Activated B cell treated with CpG ODN at 0.5 μM for 24 hours (primary cell): Measurements from ENCODE around the gene SAMD3. TPM values are rescaled to one million over a fixed set of nuclear protein-coding genes. Genes with fewer than 3 reads are reported as not detected.
"Not testable (repeated sequence)": the region's sequence is repeated elsewhere in the genome, so short reads cannot be mapped to it uniquely, and the experiment has no call there.

Source experiments
- ATAC-seq: fragments of 200-7000 bp; cut with Tn5 transposase; one replicate; pipeline ENCODE4 v1.10.0; 2021; ENCODE audit warnings: low read depth, mild to moderate bottlenecking, moderate library complexity
- CTCF ChIA-PET: fragments of 350-600 bp; sonication (Branson Sonifier 250); formaldehyde crosslinking; loops from one replicate; lab custom pipeline; 2021; ENCODE audit warnings: antibody characterized with exemption; lab: Charles Lee
- POLR2A ChIA-PET: fragments of 350-600 bp; sonication (Branson Sonifier 250); formaldehyde crosslinking; loops from one replicate; lab custom pipeline; 2021; ENCODE audit warnings: antibody characterized with exemption; lab: Charles Lee
- DNase-seq: peaks from one replicate; pipeline ENCODE4 v3.0.0; 2022
- H3K27ac Mint-ChIP-seq: one replicate; pipeline ENCODE4 v1.8.0; 2020; ENCODE audit warnings: mixed read lengths
- H3K27me3 Mint-ChIP-seq: one replicate; pipeline ENCODE4 v1.8.0; 2021; ENCODE audit warnings: mixed read lengths
- H3K36me3 Mint-ChIP-seq: one replicate; pipeline ENCODE4 v1.8.0; 2021; ENCODE audit warnings: low read depth, mixed read lengths
- H3K4me1 Mint-ChIP-seq: one replicate; pipeline ENCODE4 v1.8.0; 2021; ENCODE audit warnings: mixed read lengths
- H3K4me3 Mint-ChIP-seq: one replicate; pipeline ENCODE4 v1.8.0; 2020; ENCODE audit warnings: mild to moderate bottlenecking, mixed read lengths
- H3K9me3 Mint-ChIP-seq: one replicate; pipeline ENCODE4 v1.8.0; 2020; ENCODE audit warnings: mixed read lengths
- intact Hi-C: fragments of 100-400 bp; cut with micrococcal nuclease; formaldehyde crosslinking; loops from one replicate; pipeline ENCODE4 v1.15.1; 2024
- total RNA-seq: library from RNA; stranded (reverse); gene quantifications from 2 replicates; pipeline ENCODE4 v1.2.3, GENCODE V29; 2022
- TF ChIP-seq, protein P1 (sequence below): fragments of 200-600 bp; IDR thresholded peaks from one replicate; pipeline ENCODE4 v1.8.0; 2022; ENCODE audit warnings: antibody characterized with exemption, mild to moderate bottlenecking

The SAMD3 gene
- total RNA-seq, 1 donor from 2014 or later = not detected

DNA sequence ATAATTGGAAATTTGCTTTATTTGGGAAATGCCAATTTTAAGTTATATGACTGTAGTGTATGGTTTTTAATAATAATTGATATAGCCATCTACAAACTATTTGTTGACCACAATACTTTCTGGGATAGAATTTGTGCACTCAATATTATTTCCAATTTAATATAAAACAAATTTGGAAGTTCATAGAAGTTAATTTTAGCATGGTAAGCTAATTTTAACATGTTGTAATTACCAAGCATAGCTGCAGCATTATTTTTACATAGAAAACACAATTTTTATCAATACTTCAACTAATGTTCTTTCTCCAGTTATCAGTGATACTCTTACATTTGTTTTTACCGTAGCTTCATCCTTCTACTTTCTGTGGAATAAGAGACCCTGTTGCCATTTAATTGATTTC lies 103.5 kb downstream of the SAMD3 start:
- POLR2A ChIA-PET = interaction anchor here (1.6 kb wide), 1 partner anchor 12 kb away, joined by 4 read pairs; no protein-coding TSS in a partner anchor
- Mint-ChIP-seq H3K27me3 (no peaks in the 10 kb centered on the region), H3K36me3 (peaks cover 37% of the 10 kb centered on the region), H3K27ac (no peak overlapping the region), H3K9me3 (peaks cover 2% of the 10 kb centered on the region), H3K4me1 (peaks cover 56% of the 10 kb centered on the region), H3K4me3 (no peak overlapping the region)
- TF ChIP-seq, protein P1, sequence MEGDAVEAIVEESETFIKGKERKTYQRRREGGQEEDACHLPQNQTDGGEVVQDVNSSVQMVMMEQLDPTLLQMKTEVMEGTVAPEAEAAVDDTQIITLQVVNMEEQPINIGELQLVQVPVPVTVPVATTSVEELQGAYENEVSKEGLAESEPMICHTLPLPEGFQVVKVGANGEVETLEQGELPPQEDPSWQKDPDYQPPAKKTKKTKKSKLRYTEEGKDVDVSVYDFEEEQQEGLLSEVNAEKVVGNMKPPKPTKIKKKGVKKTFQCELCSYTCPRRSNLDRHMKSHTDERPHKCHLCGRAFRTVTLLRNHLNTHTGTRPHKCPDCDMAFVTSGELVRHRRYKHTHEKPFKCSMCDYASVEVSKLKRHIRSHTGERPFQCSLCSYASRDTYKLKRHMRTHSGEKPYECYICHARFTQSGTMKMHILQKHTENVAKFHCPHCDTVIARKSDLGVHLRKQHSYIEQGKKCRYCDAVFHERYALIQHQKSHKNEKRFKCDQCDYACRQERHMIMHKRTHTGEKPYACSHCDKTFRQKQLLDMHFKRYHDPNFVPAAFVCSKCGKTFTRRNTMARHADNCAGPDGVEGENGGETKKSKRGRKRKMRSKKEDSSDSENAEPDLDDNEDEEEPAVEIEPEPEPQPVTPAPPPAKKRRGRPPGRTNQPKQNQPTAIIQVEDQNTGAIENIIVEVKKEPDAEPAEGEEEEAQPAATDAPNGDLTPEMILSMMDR = no peak
- DNase-seq (no peak), ATAC-seq (no peak)
- intact Hi-C loops = loop anchor here (5.0 to 10.0 kb wide), 3 partner anchors 434 to 946 kb away; partner anchors contain the start of gene EPB41L2
- CTCF ChIA-PET = no interaction called here

DNA sequence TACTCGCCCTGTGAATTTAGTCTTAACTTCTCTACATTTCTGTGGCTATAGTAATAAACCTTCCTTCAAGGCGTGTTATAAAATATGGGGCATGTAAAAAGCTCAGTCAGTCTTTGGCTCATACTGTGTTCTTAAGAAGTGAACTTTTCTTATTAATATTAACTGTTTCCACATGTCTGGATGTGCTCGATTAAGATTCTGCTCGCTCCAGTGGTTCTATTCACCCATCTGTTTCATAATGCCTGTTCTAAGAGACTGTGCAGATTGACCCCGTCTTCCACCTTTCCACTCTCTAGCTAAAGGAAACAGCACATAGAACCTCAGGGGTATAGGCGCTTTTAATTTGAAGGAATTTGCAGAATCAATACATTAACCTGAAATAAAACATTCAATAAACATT lies 104.5 kb downstream of the SAMD3 start:
- ATAC-seq (peak; percentile 26), DNase-seq (no peak)
- peaks cover 38% of the 10 kb centered on the region for H3K36me3 Mint-ChIP-seq
- peaks cover 65% of the 10 kb centered on the region for H3K4me1 Mint-ChIP-seq
- H3K9me3 Mint-ChIP-seq = peaks cover 2% of the 10 kb centered on the region
- ChIA-PET CTCF (no interaction called here), POLR2A (interaction anchor here (1.6 kb wide), 1 partner anchor 11 kb away, joined by 4 read pairs; no protein-coding TSS in a partner anchor)
- intact Hi-C loops = loop anchor here (5.0 to 10.0 kb wide), 3 partner anchors 433 to 947 kb away; partner anchors contain the start of gene EPB41L2
- peak overlapping the region; percentile 22 for H3K4me3 Mint-ChIP-seq
- H3K27me3 Mint-ChIP-seq = no peaks in the 10 kb centered on the region
- TF ChIP-seq, protein P1 = no peak
- peak overlapping the region; percentile 67 for H3K27ac Mint-ChIP-seq

DNA sequence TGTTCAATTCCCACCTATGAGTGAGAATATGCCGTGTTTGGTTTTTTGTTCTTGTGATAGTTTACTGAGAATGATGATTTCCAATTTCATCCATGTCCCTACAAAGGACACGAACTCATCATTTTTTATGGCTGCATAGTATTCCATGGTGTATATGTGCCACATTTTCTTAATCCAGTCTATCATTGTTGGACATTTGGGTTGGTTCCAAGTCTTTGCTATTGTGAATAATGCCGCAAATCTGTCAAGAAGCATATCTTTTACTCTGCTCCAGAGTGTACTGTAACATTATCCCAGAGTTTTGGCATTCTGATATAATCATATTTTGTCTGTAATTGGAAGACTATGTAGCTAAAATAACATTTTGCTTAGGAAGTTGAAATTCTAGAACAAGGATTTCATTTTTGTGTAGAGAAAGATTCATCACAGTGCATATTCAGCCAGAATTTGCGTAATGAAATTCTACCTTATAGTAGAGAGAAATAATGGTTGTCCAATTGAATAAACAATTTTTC lies 105.5 kb downstream of the SAMD3 start:
- POLR2A ChIA-PET = interaction anchor here (2.6 kb wide), 1 partner anchor 10 kb away, joined by 15 read pairs; no protein-coding TSS in a partner anchor
- H3K27me3 Mint-ChIP-seq, H3K27ac Mint-ChIP-seq, ATAC-seq, CTCF ChIA-PET, H3K4me3 Mint-ChIP-seq, H3K9me3 Mint-ChIP-seq, DNase-seq: not testable (repeated sequence)
- H3K4me1 Mint-ChIP-seq = peaks cover 73% of the 10 kb centered on the region
- peaks cover 39% of the 10 kb centered on the region for H3K36me3 Mint-ChIP-seq
- intact Hi-C loops = loop anchor here (5.0 to 10.0 kb wide), 3 partner anchors 432 to 948 kb away; partner anchors contain the start of gene EPB41L2

DNA sequence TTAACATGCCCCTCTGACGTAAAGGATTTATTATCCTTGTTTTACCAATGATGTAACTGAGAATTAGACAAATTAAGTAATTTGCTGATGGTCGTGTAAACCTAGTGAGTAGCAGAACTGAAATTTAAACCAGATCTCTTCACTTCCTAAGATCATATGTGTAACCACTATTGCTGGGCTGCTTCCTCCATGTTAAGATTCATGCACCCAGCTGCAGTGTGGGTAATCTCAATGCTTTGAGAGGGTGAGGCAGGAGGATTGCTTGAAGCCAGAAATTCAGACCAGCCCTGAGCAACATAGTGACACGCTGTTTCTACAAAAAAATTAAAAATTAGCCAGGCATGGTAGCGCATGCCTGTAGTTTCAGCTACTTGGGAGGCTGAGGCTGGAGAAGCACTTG lies 106.5 kb downstream of the SAMD3 start:
- Mint-ChIP-seq H3K4me3 (peak overlapping the region; percentile 42), H3K36me3 (peaks cover 42% of the 10 kb centered on the region), H3K4me1 (peaks cover 80% of the 10 kb centered on the region), H3K27me3 (no peaks in the 10 kb centered on the region), H3K9me3 (peaks cover 2% of the 10 kb centered on the region), H3K27ac (peak overlapping the region; percentile 96)
- ChIA-PET POLR2A (interaction anchor here (0.7 to 2.6 kb wide), 2 partner anchors 9 to 16 kb away, joined by 3 to 15 read pairs; no protein-coding TSS in a partner anchor), CTCF (interaction anchor here (0.7 to 1.0 kb wide), 2 partner anchors 177 to 748 kb away, joined by 3 to 4 read pairs; no protein-coding TSS in a partner anchor)
- DNase-seq (no peak), ATAC-seq (peak; percentile 33)
- intact Hi-C loops = loop anchor here (5.0 to 10.0 kb wide), 3 partner anchors 431 to 949 kb away; partner anchors contain the start of gene EPB41L2
- TF ChIP-seq, protein P1 = no peak

DNA sequence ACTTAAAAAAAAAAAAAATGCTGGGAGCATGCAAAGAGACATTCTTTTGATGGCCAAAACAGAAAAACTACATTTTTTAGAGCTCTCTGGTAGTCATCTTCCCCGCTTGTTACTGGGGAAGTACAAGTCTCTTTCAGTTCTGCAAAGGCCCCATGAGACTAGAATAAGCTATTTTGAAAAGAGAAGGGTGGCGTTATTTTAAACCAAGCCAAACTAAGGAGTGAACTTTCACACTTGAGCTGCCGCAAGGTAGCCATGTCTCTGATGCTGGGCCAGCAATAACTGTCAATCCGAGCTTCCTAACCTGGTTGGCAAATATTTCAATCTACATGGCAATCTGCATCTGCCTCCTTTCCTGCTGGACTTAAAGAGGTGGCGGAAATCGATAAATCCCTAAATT lies 107.7 kb downstream of the SAMD3 start:
- ATAC-seq (peak; percentile 91), DNase-seq (no peak)
- Mint-ChIP-seq H3K4me3 (peak overlapping the region; percentile 73), H3K9me3 (peaks cover 3% of the 10 kb centered on the region), H3K27me3 (no peaks in the 10 kb centered on the region), H3K36me3 (peaks cover 47% of the 10 kb centered on the region), H3K27ac (peak overlapping the region; percentile 96), H3K4me1 (peaks cover 79% of the 10 kb centered on the region)
- CTCF ChIA-PET = interaction anchor here (1.0 kb wide), 1 partner anchor 94 kb away, joined by 3 read pairs; no protein-coding TSS in a partner anchor
- POLR2A ChIA-PET = interaction anchor here (0.7 to 2.6 kb wide), 8 partner anchors 8 to 405 kb away, joined by 3 to 15 read pairs (median 4); partner anchors contain the start of gene ARHGAP18
- intact Hi-C loops = loop anchor here (1.0 to 10.0 kb wide), 6 partner anchors 8 to 950 kb away; partner anchors contain the start of gene EPB41L2
- TF ChIP-seq, protein P1 = no peak
